IMR-90 (cell line): ENCODE measurements around the gene TBPL2. TPM values are rescaled to one million over a fixed set of nuclear protein-coding genes. Genes with fewer than 3 reads are reported as not detected.

Experiments
- ATAC-seq: fragments of 200-7000 bp; cut with Tn5 transposase; 2 replicates; pipeline ENCODE4 v1.9.1; 2020; ENCODE audit warnings: low read depth, mild to moderate bottlenecking, moderate library complexity
- BruUV-seq: library from RNA; stranded (reverse); fragments of 400-500 nt; replicated peaks from 2 replicates; lab custom pipeline; 2021; lab: Mats Ljungman, UMichigan
- CTCF ChIA-PET: fragments of 300-600 bp; formaldehyde crosslinking; extraction: SDS; loops from one replicate; lab custom pipeline; 2021; ENCODE audit warnings: antibody characterized with exemption; lab: Yijun Ruan, JAX
- POLR2A ChIA-PET: fragments of 300-600 bp; sonication (Branson Sonifier 250); formaldehyde crosslinking; loops from one replicate; lab custom pipeline; 2022; ENCODE audit warnings: antibody characterized with exemption; ENCODE audit not compliant: unreplicated experiment; lab: Charles Lee
- DNase-seq: peaks from one replicate; pipeline ENCODE4 v3.0.0; 2013
- H2AFZ ChIP-seq: replicated peaks from 2 replicates; pipeline ENCODE3; 2013; ENCODE audit warnings: low read length, mild to moderate bottlenecking; ENCODE audit not compliant: poor library complexity
- H2AK5ac ChIP-seq: 2 replicates; pipeline ENCODE4 v1.6.1; 2013; ENCODE audit warnings: low read depth, low read length, inconsistent platforms
- H2AK9ac ChIP-seq: replicated peaks from 2 replicates; pipeline ENCODE3; 2013; ENCODE audit warnings: mild to moderate bottlenecking, low read depth, low read length, moderate library complexity; ENCODE audit not compliant: poor library complexity
- H2BK120ac ChIP-seq: 2 replicates; pipeline ENCODE4 v1.6.1; 2013; ENCODE audit warnings: low read depth, low read length, inconsistent platforms
- H2BK15ac ChIP-seq: 3 replicates; pipeline ENCODE4 v1.6.1; 2013; ENCODE audit warnings: low read depth, low read length, inconsistent platforms
- H2BK20ac ChIP-seq: 2 replicates; pipeline ENCODE4 v1.6.1; 2013; ENCODE audit warnings: low read depth, mild to moderate bottlenecking, inconsistent platforms, low read length, moderate library complexity
- H2BK5ac ChIP-seq: 2 replicates; pipeline ENCODE4 v1.6.1; 2013; ENCODE audit warnings: mild to moderate bottlenecking, low read depth, low read length, inconsistent platforms; ENCODE audit not compliant: poor library complexity, severe bottlenecking
- H3K14ac ChIP-seq: replicated peaks from 2 replicates; pipeline ENCODE4 v1.6.1; 2013; ENCODE audit warnings: low read depth, low read length, inconsistent platforms
- H3K18ac ChIP-seq: 2 replicates; pipeline ENCODE4 v1.6.1; 2013; ENCODE audit warnings: low read depth, low read length, control low read depth
- H3K23ac ChIP-seq: 2 replicates; pipeline ENCODE4 v1.6.1; 2013; ENCODE audit warnings: low read depth, low read length, inconsistent platforms
- H3K27ac ChIP-seq: 2 replicates; pipeline ENCODE4 v1.5.1; 2013; ENCODE audit warnings: mild to moderate bottlenecking, control low read depth, low read length; ENCODE audit not compliant: insufficient read depth
- H3K27me3 ChIP-seq: 2 replicates; pipeline ENCODE4 v1.6.1; 2013; ENCODE audit warnings: low read length; ENCODE audit not compliant: control insufficient read depth, insufficient read depth
- H3K36me3 ChIP-seq: 2 replicates; pipeline ENCODE4 v1.6.1; 2013; ENCODE audit warnings: low read length, mixed read lengths; ENCODE audit not compliant: control insufficient read depth, insufficient read depth
- H3K4ac ChIP-seq: 2 replicates; pipeline ENCODE4 v1.6.1; 2013; ENCODE audit warnings: low read depth, low read length, inconsistent platforms
- H3K4me1 ChIP-seq: 2 replicates; pipeline ENCODE4 v1.6.1; 2013; ENCODE audit warnings: low read length, mixed read lengths; ENCODE audit not compliant: control insufficient read depth, insufficient read depth
- H3K4me2 ChIP-seq: 2 replicates; pipeline ENCODE4 v1.6.1; 2013; ENCODE audit warnings: low read depth, mild to moderate bottlenecking, control low read depth, low read length, moderate library complexity
- H3K4me3 ChIP-seq: 2 replicates; pipeline ENCODE4 v1.5.1; 2013; ENCODE audit warnings: low read depth, mild to moderate bottlenecking, control low read depth, low read length, moderate library complexity; ENCODE audit not compliant: insufficient read depth
- H3K56ac ChIP-seq: 2 replicates; pipeline ENCODE4 v1.6.1; 2013; ENCODE audit warnings: low read length, inconsistent platforms; ENCODE audit not compliant: insufficient read depth; ENCODE audit errors: extremely low read depth
- H3K79me1 ChIP-seq, 2 experiments: 2 replicates each; pipeline ENCODE4 v1.6.1; 2013; ENCODE audit warnings: low read length in 2 of 2, inconsistent platforms in 1 of 2, low read depth in 1 of 2
- H3K9ac ChIP-seq: 2 replicates; pipeline ENCODE4 v1.6.1; 2013; ENCODE audit warnings: low read depth, low read length, control low read depth
- H3K9me1 ChIP-seq: 2 replicates; pipeline ENCODE4 v1.6.1; 2013; ENCODE audit warnings: low read length, inconsistent platforms; ENCODE audit not compliant: insufficient read depth
- H3K9me3 ChIP-seq: 2 replicates; pipeline ENCODE4 v1.6.1; 2013; ENCODE audit warnings: low read length; ENCODE audit not compliant: control insufficient read depth, insufficient read depth
- H4K20me1 ChIP-seq: 2 replicates; pipeline ENCODE4 v1.6.1; 2013; ENCODE audit warnings: low read length, inconsistent platforms; ENCODE audit not compliant: insufficient read depth
- H4K5ac ChIP-seq: 2 replicates; pipeline ENCODE4 v1.6.1; 2013; ENCODE audit warnings: mild to moderate bottlenecking, low read depth, low read length, control low read depth
- H4K8ac ChIP-seq, 2 experiments: 2 replicates each; pipeline ENCODE4 v1.6.1; 2013; ENCODE audit warnings: low read depth in 2 of 2, low read length in 2 of 2, control low read depth in 1 of 2, inconsistent platforms in 1 of 2
- H4K91ac ChIP-seq: 2 replicates; pipeline ENCODE4 v1.6.1; 2013; ENCODE audit warnings: low read depth, low read length, inconsistent platforms; ENCODE audit not compliant: insufficient read depth
- BHLHE40 ChIP-seq: fragments of 150-350 bp; IDR thresholded peaks from 2 replicates; pipeline ENCODE4 v1.6.1; 2016; ENCODE audit warnings: mild to moderate bottlenecking, low read depth, low read length
- CEBPB ChIP-seq: IDR thresholded peaks from 2 replicates; pipeline ENCODE4 v1.6.1; 2012; ENCODE audit warnings: low read depth, low read length, improper control_type of control experiment
- CHD1 ChIP-seq: IDR thresholded peaks from 2 replicates; pipeline ENCODE4 v1.6.1; 2012; ENCODE audit warnings: low read depth, low read length, improper control_type of control experiment
- CTCF ChIP-seq: conservative IDR thresholded peaks from 2 replicates; pipeline ENCODE4 v1.5.1; 2012; ENCODE audit warnings: mild to moderate bottlenecking, low read depth, low read length, improper control_type of control experiment
- FOS ChIP-seq: fragments of 150-350 bp; IDR thresholded peaks from 2 replicates; pipeline ENCODE4 v1.6.1; 2016; ENCODE audit warnings: low read depth, low read length
- MAFK ChIP-seq: IDR thresholded peaks from 2 replicates; pipeline ENCODE4 v1.6.1; 2012; ENCODE audit warnings: low read depth, low read length, improper control_type of control experiment
- MAZ ChIP-seq: IDR thresholded peaks from 2 replicates; pipeline ENCODE4 v1.6.1; 2012; ENCODE audit warnings: low read depth, mild to moderate bottlenecking, low read length, improper control_type of control experiment, moderate library complexity, borderline replicate concordance
- MXI1 ChIP-seq: IDR thresholded peaks from 2 replicates; pipeline ENCODE4 v1.6.1; 2012; ENCODE audit warnings: low read depth, mild to moderate bottlenecking, low read length, moderate library complexity, borderline replicate concordance
- NFE2L2 ChIP-seq: fragments of 150-350 bp; IDR thresholded peaks from 2 replicates; pipeline ENCODE4 v1.6.1; 2016; ENCODE audit warnings: low read depth, mild to moderate bottlenecking, low read length
- POLR2A ChIP-seq: IDR thresholded peaks from 2 replicates; pipeline ENCODE4 v1.6.1; 2012; ENCODE audit warnings: mild to moderate bottlenecking, low read depth, low read length
- RAD21 ChIP-seq: IDR thresholded peaks from 2 replicates; pipeline ENCODE4 v1.6.1; 2012; ENCODE audit warnings: low read length, improper control_type of control experiment
- RCOR1 ChIP-seq: IDR thresholded peaks from 2 replicates; pipeline ENCODE4 v1.6.1; 2012; ENCODE audit warnings: mild to moderate bottlenecking, low read length, improper control_type of control experiment; ENCODE audit not compliant: insufficient replicate concordance
- RFX5 ChIP-seq: IDR thresholded peaks from 2 replicates; pipeline ENCODE4 v1.8.0; 2012; ENCODE audit warnings: low read depth, mild to moderate bottlenecking, low read length, moderate library complexity
- SMC3 ChIP-seq: fragments of 150-350 bp; IDR thresholded peaks from 2 replicates; pipeline ENCODE4 v1.6.1; 2016; ENCODE audit warnings: low read depth, mild to moderate bottlenecking, antibody characterized with exemption, low read length, moderate library complexity
- USF2 ChIP-seq: fragments of 150-350 bp; IDR thresholded peaks from 2 replicates; pipeline ENCODE4 v1.6.1; 2017; ENCODE audit warnings: mild to moderate bottlenecking, antibody characterized with exemption, low read length, low read depth
- WGBS, 2 experiments: methylation state at CpG; one replicate each; pipeline versions ENCODE4 v1.1.5 to v1.1.7; 2013; ENCODE audit warnings: missing lambda C conversion rate in 2 of 2; ENCODE audit not compliant: insufficient read length in 1 of 2; ENCODE audit errors: extremely low coverage in 2 of 2; 5-methylcytosine and 5-hydroxymethylcytosine counted together
- dilution Hi-C: fragments of 300-500 bp; cut with HindIII; formaldehyde crosslinking; loops from one replicate; pipeline ENCODE4 v1.14.3; 2018; ENCODE audit warnings: low sequenced_read_pairs; ENCODE audit not compliant: unreplicated experiment
- in situ Hi-C: fragments of 300-500 bp; cut with MboI; formaldehyde crosslinking; loops from 3 replicates; pipeline ENCODE4 v1.14.3; 2019; ENCODE audit warnings: low sequenced_read_pairs, inconsistent platforms, mixed read lengths
- intact Hi-C: fragments of 100-400 bp; cut with micrococcal nuclease; formaldehyde crosslinking; loops from 2 replicates; pipeline ENCODE4 v1.10.0; 2022
- polyA plus RNA-seq, 3 experiments: library from polyadenylated mRNA; depleted of rRNA; stranded (reverse); fragments of >200 nt; gene quantifications; 2 replicates each; pipeline ENCODE4 v1.2.3, GENCODE V29; 2012; ENCODE audit warnings: low replicate concordance in 1 of 3
- total RNA-seq: library from RNA; depleted of rRNA; stranded (reverse); fragments of >200 nt; gene quantifications from 2 replicates; pipeline ENCODE4 v1.2.3, GENCODE V29; 2012
- TF ChIP-seq, protein P1 (sequence below): fragments of 150-350 bp; IDR thresholded peaks from 2 replicates; pipeline ENCODE4 v1.6.1; 2016; ENCODE audit warnings: low read depth, mild to moderate bottlenecking, low read length, moderate library complexity, borderline replicate concordance

TBPL2 gene
- total and polyA plus RNA-seq, 2 of the 4 experiments (the other 2 are of a cell fraction): not detected

- H4K8ac ChIP-seq: no peak overlapping the region
- no peak overlapping the region for H2BK15ac ChIP-seq
- H2BK120ac ChIP-seq: no peak overlapping the region
- ATAC-seq: no peak
- no TSS peak for BruUV-seq
- H3K79me1 ChIP-seq: no peaks in the 10 kb centered on the region
- H3K27ac ChIP-seq: no peak overlapping the region
- H3K4ac ChIP-seq: no peak overlapping the region
- H4K20me1 ChIP-seq: no peaks in the 10 kb centered on the region
- H3K56ac ChIP-seq: no peak overlapping the region
- H3K9me3 ChIP-seq: no peaks in the 10 kb centered on the region
- H3K4me1 ChIP-seq: no peaks in the 10 kb centered on the region
- H4K91ac ChIP-seq: no peak overlapping the region
- POLR2A ChIA-PET: no interaction called here
- no peak overlapping the region for H2AK9ac ChIP-seq
- in situ Hi-C loops (loop anchor here (25.0 kb wide), 1 partner anchor 900 kb away; no protein-coding TSS in a partner anchor), intact Hi-C loops (loop anchor here (5.0 to 10.0 kb wide), 2 partner anchors 490 to 678 kb away; partner anchors contain the start of gene PELI2), dilution Hi-C loops (no loop called here)
- H2AFZ ChIP-seq: no peak overlapping the region
- no peaks in the 10 kb centered on the region for H3K9me1 ChIP-seq
- no peak overlapping the region for H2AK5ac ChIP-seq
- no peak overlapping the region for H3K4me3 ChIP-seq
- no peak overlapping the region for H3K4me2 ChIP-seq
- H3K9ac ChIP-seq: no peak overlapping the region
- H3K36me3 ChIP-seq: no peaks in the 10 kb centered on the region
- H3K23ac ChIP-seq: no peak overlapping the region
- no peak for DNase-seq
- TF ChIP-seq USF2 (no peak), RAD21 (no peak), FOS (no peak), BHLHE40 (no peak), NFE2L2 (no peak), SMC3 (no peak), RCOR1 (no peak), MXI1 (no peak), MAFK (no peak), CTCF (no peak), CEBPB (no peak), CHD1 (no peak), MAZ (no peak), RFX5 (no peak), POLR2A (no peak)
- TF ChIP-seq, protein P1, sequence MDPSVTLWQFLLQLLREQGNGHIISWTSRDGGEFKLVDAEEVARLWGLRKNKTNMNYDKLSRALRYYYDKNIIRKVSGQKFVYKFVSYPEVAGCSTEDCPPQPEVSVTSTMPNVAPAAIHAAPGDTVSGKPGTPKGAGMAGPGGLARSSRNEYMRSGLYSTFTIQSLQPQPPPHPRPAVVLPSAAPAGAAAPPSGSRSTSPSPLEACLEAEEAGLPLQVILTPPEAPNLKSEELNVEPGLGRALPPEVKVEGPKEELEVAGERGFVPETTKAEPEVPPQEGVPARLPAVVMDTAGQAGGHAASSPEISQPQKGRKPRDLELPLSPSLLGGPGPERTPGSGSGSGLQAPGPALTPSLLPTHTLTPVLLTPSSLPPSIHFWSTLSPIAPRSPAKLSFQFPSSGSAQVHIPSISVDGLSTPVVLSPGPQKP: no peak
- no peak overlapping the region for H3K18ac ChIP-seq
- H3K14ac ChIP-seq: no peak overlapping the region
- H3K27me3 ChIP-seq: peaks cover 12% of the 10 kb centered on the region
- 60% methylated on average over 1 of the region's 4 CpGs; no CpG with 5 or more reads in 1 of the 2 experiments for WGBS, 2 experiments
- no peak overlapping the region for H2BK5ac ChIP-seq
- H4K5ac ChIP-seq: no peak overlapping the region
- CTCF ChIA-PET: interaction anchor here (1.1 kb wide), 1 partner anchor 9 kb away, joined by 3 read pairs; no protein-coding TSS in a partner anchor
- no peak overlapping the region for H2BK20ac ChIP-seq
Measured at GRCh38 chr14:55436931-55437330, 3.5 kb downstream of the TBPL2 start.
